ENCODE results near the gene DTNBP1.

Gene DTNBP1

DNA sequence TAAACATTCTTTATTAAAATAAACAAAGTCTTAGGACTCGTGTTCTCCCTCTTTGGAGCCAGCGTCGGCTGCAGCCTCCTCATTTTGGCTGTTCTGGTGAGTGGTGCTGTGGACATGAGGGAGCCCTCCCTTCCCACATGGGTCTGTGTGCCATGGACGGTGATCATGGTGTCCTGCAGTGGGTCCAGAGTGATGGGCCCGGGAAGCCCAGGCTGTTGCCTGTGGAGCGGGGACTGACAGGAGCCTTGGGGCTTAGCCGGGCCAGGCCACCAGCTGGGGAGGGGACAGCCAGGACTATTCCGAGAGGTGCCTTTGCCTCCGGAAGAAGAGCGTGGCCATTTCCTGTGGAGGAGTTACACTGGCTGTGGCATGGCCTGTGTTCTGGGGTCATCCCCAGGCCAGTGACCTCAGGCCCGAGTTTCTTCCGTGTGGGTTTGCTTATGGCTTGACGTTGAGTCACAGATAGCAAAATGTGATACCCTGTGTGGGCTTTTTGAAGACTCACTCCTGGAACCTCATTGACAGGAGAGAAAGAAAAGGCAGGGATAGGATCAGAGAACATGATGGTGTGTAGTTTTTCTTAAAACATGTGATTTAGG lies 153.4 kb downstream of the DTNBP1 start:
- Histone ChIP-seq H3K36me3 (ENCODE audit: insufficient read depth, insufficient read length, low read length) (peaks cover 91% of the 10 kb centered on the region), H3K9me3 (ENCODE audit: insufficient read depth, low read length) (no peaks in the 10 kb centered on the region)
- DNase-seq (ENCODE audit: low read depth, low spot score), result no peak

DNA sequence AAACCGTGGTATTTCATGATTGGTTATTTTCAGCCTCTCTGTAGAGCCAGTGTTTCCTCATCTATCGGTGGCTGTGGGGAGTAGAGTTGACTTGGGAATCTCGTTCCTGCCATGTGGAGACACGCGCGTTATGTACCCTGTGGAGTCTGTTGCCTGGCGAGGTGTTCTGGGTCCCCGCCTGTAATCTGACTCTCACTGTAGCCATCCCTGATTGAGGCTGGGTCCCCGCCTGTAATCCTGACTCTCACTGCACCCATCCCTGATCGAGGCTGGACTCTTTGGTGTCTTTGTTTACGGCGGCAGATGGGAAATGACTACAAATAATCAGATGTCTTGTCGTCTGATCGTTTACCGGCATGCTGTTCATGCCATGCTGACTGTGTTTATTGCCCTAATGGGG lies 153.9 kb downstream of the DTNBP1 start:
- H3K9ac ChIP-seq (ENCODE audit: insufficient read length, low read depth), result no peak overlapping the region
- H3K4me1 ChIP-seq (ENCODE audit: insufficient read depth, insufficient read length), result no peaks in the 10 kb centered on the region
- DNase-seq (ENCODE audit: low read depth, low spot score), result no peak
- peaks cover 89% of the 10 kb centered on the region for H3K36me3 ChIP-seq (ENCODE audit: insufficient read depth, insufficient read length, low read length)
- no peak overlapping the region for H3K4me3 ChIP-seq (ENCODE audit: insufficient read length, low read depth)
- no peaks in the 10 kb centered on the region for H3K27me3 ChIP-seq (ENCODE audit: insufficient read depth, insufficient read length)
- no peaks in the 10 kb centered on the region for H3K9me3 ChIP-seq (ENCODE audit: insufficient read depth, low read length)
- TF ChIP-seq YY1 (IDR thresholded peaks at IDR 0.05; ENCODE audit: insufficient read depth, insufficient read length) (no peak), ZNF274 (IDR thresholded peaks at IDR 0.05; ENCODE audit: low read depth, low read length) (no peak), SUZ12 (IDR thresholded peaks at IDR 0.05; ENCODE audit: extremely low read depth, insufficient read depth, insufficient read length) (no peak)

More for the DNA sequence above, 153.4 kb downstream of the DTNBP1 start:
- Histone ChIP-seq H3K27me3 (ENCODE audit: insufficient read depth, insufficient read length) (no peaks in the 10 kb centered on the region), H3K4me3 (ENCODE audit: insufficient read length, low read depth) (no peak overlapping the region), H3K4me1 (ENCODE audit: insufficient read depth, insufficient read length) (no peaks in the 10 kb centered on the region), H3K9ac (ENCODE audit: insufficient read length, low read depth) (no peak overlapping the region)
- no peak for TF ChIP-seq ZNF274 (IDR thresholded peaks at IDR 0.05; ENCODE audit: low read depth, low read length)
- no peak for TF ChIP-seq YY1 (IDR thresholded peaks at IDR 0.05; ENCODE audit: insufficient read depth, insufficient read length)
- TF ChIP-seq SUZ12 (IDR thresholded peaks at IDR 0.05; ENCODE audit: extremely low read depth, insufficient read depth, insufficient read length), result no peak

DNA sequence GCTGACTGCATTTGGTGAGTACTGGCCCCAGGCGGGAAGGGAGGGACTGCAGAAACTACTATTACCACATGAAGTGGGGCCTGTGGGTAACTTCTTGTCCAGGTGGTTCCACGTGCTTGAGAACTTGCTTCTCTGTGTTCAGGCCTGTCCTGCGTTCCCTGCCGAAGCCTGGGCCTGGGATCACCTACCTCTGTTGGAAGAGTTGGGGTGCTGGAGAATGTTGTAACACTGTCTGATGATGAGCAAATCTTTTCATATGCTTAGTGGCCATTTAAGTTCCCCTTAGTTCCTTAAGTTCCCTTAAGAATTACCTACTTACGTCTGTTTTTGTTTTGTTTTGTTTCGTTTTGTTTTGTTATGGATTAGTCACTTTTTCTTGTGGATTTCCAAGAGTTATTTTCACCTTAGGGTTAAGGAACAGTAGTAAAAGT lies 154.4 kb downstream of the DTNBP1 start:
- no peak overlapping the region for H3K4me3 ChIP-seq (ENCODE audit: insufficient read length, low read depth)
- H3K4me1 ChIP-seq (ENCODE audit: insufficient read depth, insufficient read length), result no peaks in the 10 kb centered on the region
- TF ChIP-seq SUZ12 (IDR thresholded peaks at IDR 0.05; ENCODE audit: extremely low read depth, insufficient read depth, insufficient read length) (no peak), YY1 (IDR thresholded peaks at IDR 0.05; ENCODE audit: insufficient read depth, insufficient read length) (no peak), ZNF274 (IDR thresholded peaks at IDR 0.05; ENCODE audit: low read depth, low read length) (no peak)
- DNase-seq (ENCODE audit: low read depth, low spot score), result no peak
- peaks cover 89% of the 10 kb centered on the region for H3K36me3 ChIP-seq (ENCODE audit: insufficient read depth, insufficient read length, low read length)
- no peaks in the 10 kb centered on the region for H3K9me3 ChIP-seq (ENCODE audit: insufficient read depth, low read length)
- H3K27me3 ChIP-seq (ENCODE audit: insufficient read depth, insufficient read length), result no peaks in the 10 kb centered on the region
- H3K9ac ChIP-seq (ENCODE audit: insufficient read length, low read depth), result no peak overlapping the region

DNA sequence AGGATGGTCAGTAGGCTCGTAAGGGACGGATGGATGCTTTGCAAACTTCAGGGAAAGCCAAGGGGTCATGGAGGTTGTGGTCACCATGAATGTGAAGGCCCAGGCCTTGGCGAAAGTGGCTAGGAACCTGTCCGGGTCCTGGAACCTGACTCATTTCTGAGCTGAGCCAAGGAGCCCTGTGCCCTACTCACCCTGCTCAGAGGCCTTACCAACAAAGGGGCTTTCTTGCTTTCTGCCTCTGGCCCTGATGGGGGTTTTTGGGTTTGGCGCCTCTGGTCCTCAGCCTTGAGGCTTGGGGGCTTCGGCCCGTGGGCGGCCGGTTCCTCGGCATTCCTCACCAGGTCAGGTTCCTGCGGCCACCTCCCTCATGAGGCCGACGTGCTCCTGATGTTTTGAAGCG lies 155.1 kb downstream of the DTNBP1 start:
- TF ChIP-seq YY1 (IDR thresholded peaks at IDR 0.05; ENCODE audit: insufficient read depth, insufficient read length) (no peak), ZNF274 (IDR thresholded peaks at IDR 0.05; ENCODE audit: low read depth, low read length) (no peak), SUZ12 (IDR thresholded peaks at IDR 0.05; ENCODE audit: extremely low read depth, insufficient read depth, insufficient read length) (no peak)
- H3K27me3 ChIP-seq (ENCODE audit: insufficient read depth, insufficient read length), result no peaks in the 10 kb centered on the region
- H3K9me3 ChIP-seq (ENCODE audit: insufficient read depth, low read length), result no peaks in the 10 kb centered on the region
- peaks cover 88% of the 10 kb centered on the region for H3K36me3 ChIP-seq (ENCODE audit: insufficient read depth, insufficient read length, low read length)
- peaks cover 2% of the 10 kb centered on the region for H3K4me1 ChIP-seq (ENCODE audit: insufficient read depth, insufficient read length)
- H3K4me3 ChIP-seq (ENCODE audit: insufficient read length, low read depth), result no peak overlapping the region
- no peak overlapping the region for H3K9ac ChIP-seq (ENCODE audit: insufficient read length, low read depth)
- no peak for DNase-seq (ENCODE audit: low read depth, low spot score)

DNA sequence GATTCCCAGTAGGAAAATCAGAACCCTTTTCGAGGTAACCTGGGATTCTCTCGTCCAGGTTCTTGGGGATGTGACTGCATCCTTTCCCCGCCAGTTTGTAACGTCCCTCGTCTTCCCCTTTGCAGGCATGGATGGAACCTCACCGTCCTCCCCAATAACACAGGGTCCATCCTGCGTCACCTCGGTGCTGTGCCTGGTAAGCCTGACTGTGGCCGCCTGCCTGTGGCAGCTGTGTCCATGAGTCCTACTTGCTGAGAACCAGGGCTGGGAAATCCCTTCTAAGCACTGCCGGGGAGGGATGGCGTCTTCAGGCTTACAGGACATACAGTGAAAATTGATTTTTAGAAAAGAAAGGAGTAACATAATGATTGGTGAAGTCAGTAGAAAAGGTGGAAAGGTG lies 155.6 kb downstream of the DTNBP1 start:
- Histone ChIP-seq H3K9ac (ENCODE audit: insufficient read length, low read depth) (no peak overlapping the region), H3K4me1 (ENCODE audit: insufficient read depth, insufficient read length) (peaks cover 2% of the 10 kb centered on the region), H3K9me3 (ENCODE audit: insufficient read depth, low read length) (no peaks in the 10 kb centered on the region), H3K36me3 (ENCODE audit: insufficient read depth, insufficient read length, low read length) (peaks cover 88% of the 10 kb centered on the region), H3K27me3 (ENCODE audit: insufficient read depth, insufficient read length) (no peaks in the 10 kb centered on the region), H3K4me3 (ENCODE audit: insufficient read length, low read depth) (no peak overlapping the region)
- no peak for DNase-seq (ENCODE audit: low read depth, low spot score)
- no peak for TF ChIP-seq YY1 (IDR thresholded peaks at IDR 0.05; ENCODE audit: insufficient read depth, insufficient read length)
- TF ChIP-seq SUZ12 (IDR thresholded peaks at IDR 0.05; ENCODE audit: extremely low read depth, insufficient read depth, insufficient read length), result no peak
- TF ChIP-seq ZNF274 (IDR thresholded peaks at IDR 0.05; ENCODE audit: low read depth, low read length), result no peak

DNA sequence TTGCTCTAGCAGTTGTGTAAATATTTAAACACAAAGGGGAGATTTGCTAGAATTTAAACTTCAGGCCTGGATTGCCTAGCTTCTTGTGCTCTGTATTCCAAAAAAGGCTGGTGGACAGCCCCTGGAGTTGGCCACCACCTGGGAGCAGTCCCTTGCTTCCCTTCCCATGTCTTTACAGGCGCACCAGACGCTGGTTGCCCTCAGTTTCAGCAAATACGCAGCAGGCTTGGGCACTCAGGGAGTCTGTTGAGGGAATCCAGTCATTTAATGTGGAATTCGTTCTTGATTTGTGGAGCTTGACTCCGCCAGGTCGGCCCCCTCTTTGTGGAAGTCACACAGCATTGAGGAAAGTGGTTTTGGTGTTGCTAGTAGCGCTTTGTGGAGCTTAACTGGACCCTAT lies 156.8 kb downstream of the DTNBP1 start:
- H3K4me3 ChIP-seq (ENCODE audit: insufficient read length, low read depth), result no peak overlapping the region
- H3K4me1 ChIP-seq (ENCODE audit: insufficient read depth, insufficient read length), result peaks cover 2% of the 10 kb centered on the region
- TF ChIP-seq ZNF274 (IDR thresholded peaks at IDR 0.05; ENCODE audit: low read depth, low read length) (no peak), YY1 (IDR thresholded peaks at IDR 0.05; ENCODE audit: insufficient read depth, insufficient read length) (no peak), SUZ12 (IDR thresholded peaks at IDR 0.05; ENCODE audit: extremely low read depth, insufficient read depth, insufficient read length) (no peak)
- H3K27me3 ChIP-seq (ENCODE audit: insufficient read depth, insufficient read length), result no peaks in the 10 kb centered on the region
- no peak for DNase-seq (ENCODE audit: low read depth, low spot score)
- H3K36me3 ChIP-seq (ENCODE audit: insufficient read depth, insufficient read length, low read length), result peaks cover 88% of the 10 kb centered on the region
- no peak overlapping the region for H3K9ac ChIP-seq (ENCODE audit: insufficient read length, low read depth)
- no peaks in the 10 kb centered on the region for H3K9me3 ChIP-seq (ENCODE audit: insufficient read depth, low read length)

DNA sequence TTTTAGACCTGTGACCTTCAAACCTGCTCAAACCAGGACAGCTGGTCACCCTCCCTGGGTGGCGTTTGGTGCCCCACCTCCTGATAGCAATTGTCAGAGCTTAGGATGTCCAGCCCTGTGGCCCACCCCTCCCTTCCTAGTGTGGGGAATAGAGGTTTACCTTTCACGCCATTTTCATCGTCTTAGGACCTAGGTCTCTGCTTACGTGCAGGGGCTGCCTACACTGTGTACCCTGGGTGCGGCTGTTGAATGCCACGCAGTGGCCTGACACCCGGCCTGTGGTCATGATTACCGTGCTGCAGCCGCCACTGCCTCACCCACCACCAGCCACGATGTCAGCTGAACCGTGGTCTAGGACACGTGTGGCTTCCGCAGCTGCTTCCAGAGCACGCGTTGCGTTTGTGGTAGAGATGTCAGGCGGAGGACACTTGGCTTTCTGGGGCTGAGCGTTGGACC lies 157.3 kb downstream of the DTNBP1 start:
- DNase-seq (ENCODE audit: low read depth, low spot score), result no peak
- no peak for TF ChIP-seq SUZ12 (IDR thresholded peaks at IDR 0.05; ENCODE audit: extremely low read depth, insufficient read depth, insufficient read length)
- no peak for TF ChIP-seq YY1 (IDR thresholded peaks at IDR 0.05; ENCODE audit: insufficient read depth, insufficient read length)
- TF ChIP-seq ZNF274 (IDR thresholded peaks at IDR 0.05; ENCODE audit: low read depth, low read length), result no peak
- Histone ChIP-seq H3K4me3 (ENCODE audit: insufficient read length, low read depth) (no peak overlapping the region), H3K9me3 (ENCODE audit: insufficient read depth, low read length) (no peaks in the 10 kb centered on the region), H3K4me1 (ENCODE audit: insufficient read depth, insufficient read length) (peaks cover 2% of the 10 kb centered on the region), H3K36me3 (ENCODE audit: insufficient read depth, insufficient read length, low read length) (peaks cover 88% of the 10 kb centered on the region), H3K27me3 (ENCODE audit: insufficient read depth, insufficient read length) (no peaks in the 10 kb centered on the region), H3K9ac (ENCODE audit: insufficient read length, low read depth) (no peak overlapping the region)

Data from NT2/D1 (cell line).